HepG2 (cell line): ENCODE data around the gene CADM1. TPM values are rescaled to one million over a fixed set of nuclear protein-coding genes. Genes with fewer than 3 reads are reported as not detected.

Source experiments
- BHLHE40 ChIP-seq: IDR thresholded peaks from 2 replicates; pipeline ENCODE4 v1.6.1; 2011; ENCODE audit warnings: low read length, improper control_type of control experiment
- EED ChIP-seq: sonication (generic); formaldehyde crosslinking; IDR thresholded peaks from 2 replicates; pipeline ENCODE4 v1.5.0; 2020; ENCODE audit warnings: mild to moderate bottlenecking, missing genetic modification reagents
- ERF ChIP-seq: IDR thresholded peaks from 2 replicates; pipeline ENCODE4 v1.6.1; 2018; ENCODE audit warnings: missing biosample characterization, missing genetic modification reagents
- FOXJ3 ChIP-seq: sonication (generic); formaldehyde crosslinking; IDR thresholded peaks from 2 replicates; pipeline ENCODE4 v1.4.0; 2020; ENCODE audit warnings: missing genetic modification reagents, mild to moderate bottlenecking, borderline replicate concordance
- FOXO4 ChIP-seq: sonication (generic); formaldehyde crosslinking; conservative IDR thresholded peaks from 2 replicates; pipeline ENCODE4 v1.8.1; 2023; ENCODE audit warnings: missing genetic modification reagents
- GMEB1 ChIP-seq: sonication (generic); formaldehyde crosslinking; IDR thresholded peaks from 2 replicates; pipeline ENCODE4 v1.5.1; 2020; ENCODE audit warnings: missing genetic modification reagents, mild to moderate bottlenecking, borderline replicate concordance
- KLF13 ChIP-seq: sonication (generic); formaldehyde crosslinking; IDR thresholded peaks from 2 replicates; pipeline ENCODE4 v1.4.0; 2020; ENCODE audit warnings: mild to moderate bottlenecking, missing genetic modification reagents
- MEIS2 ChIP-seq: sonication (generic); formaldehyde crosslinking; IDR thresholded peaks from 2 replicates; pipeline ENCODE4 v1.9.0; 2021; ENCODE audit warnings: mild to moderate bottlenecking, missing genetic modification reagents
- NBN ChIP-seq: fragments of 450-650 bp; conservative IDR thresholded peaks from 2 replicates; pipeline ENCODE4 v1.6.1; 2017
- SAFB2 ChIP-seq: sonication (generic); formaldehyde crosslinking; IDR thresholded peaks from 2 replicates; pipeline ENCODE4 v1.5.1; 2020; ENCODE audit warnings: missing genetic modification reagents, low read depth, mild to moderate bottlenecking, borderline replicate concordance
- SP1 ChIP-seq, 2 experiments: fragments of 450-650 bp in 1 of 2; sonication (generic) in 1 of 2; formaldehyde crosslinking in 1 of 2; IDR thresholded peaks; 2 replicates each; pipeline versions ENCODE4 v1.4.0 to v1.6.1; 2016 to 2020; ENCODE audit warnings: missing genetic modification reagents in 1 of 2
- TBX3 ChIP-seq: fragments of 450-650 bp; IDR thresholded peaks from 2 replicates; pipeline ENCODE4 v1.6.1; 2017; ENCODE audit warnings: antibody characterized with exemption, mild to moderate bottlenecking, inconsistent platforms, borderline replicate concordance
- TCF7L2 ChIP-seq: IDR thresholded peaks from 2 replicates; pipeline ENCODE4 v1.6.1; 2011; ENCODE audit warnings: mild to moderate bottlenecking, low read depth, low read length, moderate library complexity
- ZHX2 ChIP-seq, 2 experiments: sonication (generic) in 1 of 2; formaldehyde crosslinking in 1 of 2; IDR thresholded peaks; 2 replicates each; pipeline versions ENCODE4 v1.6.1 to v1.9.0; 2014 to 2022; ENCODE audit warnings: antibody characterized with exemption in 1 of 2, borderline replicate concordance in 1 of 2, inconsistent platforms in 1 of 2, low read depth in 1 of 2, missing genetic modification reagents in 1 of 2
- ZNF12 ChIP-seq: sonication (generic); formaldehyde crosslinking; IDR thresholded peaks from 2 replicates; pipeline ENCODE4 v1.5.0; 2020; ENCODE audit warnings: missing genetic modification reagents
- ZNF329 ChIP-seq: sonication (generic); formaldehyde crosslinking; IDR thresholded peaks from 2 replicates; pipeline ENCODE4 v1.9.0; 2021; ENCODE audit warnings: low read depth, mild to moderate bottlenecking, missing genetic modification reagents
- ZNF510 ChIP-seq: sonication (generic); formaldehyde crosslinking; IDR thresholded peaks from 2 replicates; pipeline ENCODE4 v1.4.0; 2020; ENCODE audit warnings: low read depth, mild to moderate bottlenecking, missing genetic modification reagents
- ZNF775 ChIP-seq: sonication (generic); formaldehyde crosslinking; IDR thresholded peaks from 2 replicates; pipeline ENCODE4 v1.4.0; 2020; ENCODE audit warnings: missing genetic modification reagents, mild to moderate bottlenecking, moderate library complexity, borderline replicate concordance
- ZSCAN21 ChIP-seq: sonication (generic); formaldehyde crosslinking; IDR thresholded peaks from 2 replicates; pipeline ENCODE4 v1.8.0; 2022; ENCODE audit warnings: mild to moderate bottlenecking, missing genetic modification reagents, moderate library complexity, borderline replicate concordance
- polyA plus RNA-seq, 8 experiments: library from polyadenylated mRNA; depleted of rRNA in 3 of 8; stranded (reverse) in 7 of 8; unstranded in 1 of 8; fragments of >200 nt; fragmentation: Illumina TruSeq in 4 of 8; extraction: Trizol in 4 of 8; gene quantifications; 2 replicates each; pipeline versions ENCODE4 v1.2.1 to v1.2.3, GENCODE V29; 2011 to 2016; ENCODE audit warnings: low read depth in 4 of 8, missing spikeins in 1 of 8, mixed read lengths in 1 of 8; ENCODE audit not compliant: insufficient read depth in 1 of 8
- total RNA-seq, 5 experiments: library from RNA; depleted of rRNA; stranded (reverse); fragments of >200 nt; fragmentation: Illumina TruSeq; extraction: Trizol; gene quantifications; 2 replicates each; pipeline ENCODE4 v1.2.3, GENCODE V29; 2016; ENCODE audit warnings: low read depth in 1 of 5

The CADM1 gene
- total and polyA plus RNA-seq, 2 of the 13 experiments (the other 11 are each of a cell fraction or from before 2014, with no cell fraction given), result 71.3 to 122 TPM

GRCh38 chr11:115548878-115549528 lies 44.8 kb upstream of the CADM1 start (continued):
- TF ChIP-seq ZHX2 (IDR thresholded peaks at IDR 0.05; ENCODE audit: low read depth) (no peak), ZHX2 (CRISPR knock-in tag; IDR thresholded peaks at IDR 0.05; ENCODE audit: borderline replicate concordance) (no peak), FOXO4 (no peak), ERF (peak; percentile 70; the same call in 1 of the 2 replicates), NBN (no peak), GMEB1 (CRISPR knock-in tag) (no peak), TBX3 (no peak), BHLHE40 (no peak), SAFB2 (no peak), TCF7L2 (no peak), EED (CRISPR knock-in tag) (no peak), ZNF12 (CRISPR knock-in tag) (0 out of 2 replicates have a peak, but pooled peaks have one; percentile 38), ZNF775 (no peak), ZNF329 (no peak), ZNF510 (CRISPR knock-in tag) (0 out of 2 replicates have a peak, but pooled peaks have one; percentile 37), ZSCAN21 (CRISPR knock-in tag) (no peak), SP1 (IDR thresholded peaks at IDR 0.05) (no peak), SP1 (CRISPR knock-in tag; IDR thresholded peaks at IDR 0.05) (no peak), FOXJ3 (CRISPR knock-in tag) (no peak), MEIS2 (peak; percentile 50; the same call in 1 of the 2 replicates), KLF13 (no peak)
